ENCODE data around the gene TIMM13.
"Not testable (repeated sequence)": the region's sequence is repeated elsewhere in the genome, so short reads cannot be mapped to it uniquely, and the experiment has no call there.

Gene TIMM13

GRCh38 chr19:2429917-2430535 lies 2.6 kb upstream of the TIMM13 start:
- peak; percentile 46 for DNase-seq

- peak; percentile 48 for DNase-seq
Measured at GRCh38 chr19:2428756-2429711, 1.6 kb upstream of the TIMM13 start.

- peak; percentile 84 for DNase-seq
Measured at GRCh38 chr19:2428321-2428690, 920 bp upstream of the TIMM13 start.

GRCh38 chr19:2426611-2427428 lies 566 bp downstream of the TIMM13 start:
- no peak for DNase-seq

- DNase-seq = peak; percentile 13
Measured at GRCh38 chr19:2425622-2426581, 1.5 kb downstream of the TIMM13 start.

- peak; percentile 60 for DNase-seq
Measured at GRCh38 chr19:2424686-2425621, 2.4 kb downstream of the TIMM13 start.

- no peak for DNase-seq
Measured at GRCh38 chr19:2423915-2424685, 3.3 kb downstream of the TIMM13 start.

- no peak for DNase-seq
Measured at GRCh38 chr19:2423071-2423914, 4.1 kb downstream of the TIMM13 start.

GRCh38 chr19:2421581-2422306 lies 5.6 kb downstream of the TIMM13 start:
- no peak for DNase-seq

GRCh38 chr19:2420490-2420889 lies 6.9 kb downstream of the TIMM13 start:
- no peak for DNase-seq

GRCh38 chr19:2419754-2420153 lies 7.6 kb downstream of the TIMM13 start:
- no peak for DNase-seq

GRCh38 chr19:2417881-2418406 lies 9.4 kb downstream of the TIMM13 start:
- DNase-seq = no peak

- DNase-seq = not testable (repeated sequence)
Measured at GRCh38 chr19:2417436-2417835, 9.9 kb downstream of the TIMM13 start.

GRCh38 chr19:2416321-2417097 lies 10.9 kb downstream of the TIMM13 start:
- no peak for DNase-seq

GRCh38 chr19:2415973-2416319 lies 11.4 kb downstream of the TIMM13 start:
- no peak for DNase-seq

GRCh38 chr19:2415281-2415972 lies 12.0 kb downstream of the TIMM13 start:
- no peak for DNase-seq

- DNase-seq = no peak
Measured at GRCh38 chr19:2413629-2414028, 13.8 kb downstream of the TIMM13 start.

Data from retina (tissue), 1 donor.